Nephron (organoid): ENCODE results near the gene TPRA1.

Source experiments
- H3K27ac Mint-ChIP-seq, 3 experiments: 2 replicates each; pipeline ENCODE4 v1.8.0; 2020; ENCODE audit warnings: mixed read lengths in 3 of 3, mild to moderate bottlenecking in 2 of 3, moderate library complexity in 1 of 3
- H3K27me3 Mint-ChIP-seq: 2 replicates; pipeline ENCODE4 v1.8.0; 2021; ENCODE audit warnings: low read depth, mild to moderate bottlenecking, moderate library complexity, mixed read lengths
- H3K36me3 Mint-ChIP-seq: 2 replicates; pipeline ENCODE4 v1.8.0; 2020; ENCODE audit warnings: low read depth, mixed read lengths
- H3K4me1 Mint-ChIP-seq: 2 replicates; pipeline ENCODE4 v1.8.0; 2020; ENCODE audit warnings: mixed read lengths
- H3K4me3 Mint-ChIP-seq, 3 experiments: 2 replicates each; pipeline ENCODE4 v1.8.0; 2020; ENCODE audit warnings: mild to moderate bottlenecking in 3 of 3, mixed read lengths in 3 of 3, moderate library complexity in 2 of 3
- H3K9me3 Mint-ChIP-seq: 2 replicates; pipeline ENCODE4 v1.8.0; 2020; ENCODE audit warnings: mixed read lengths
- CTCF ChIP-seq, 3 experiments: fragments of 200-600 bp; sonication (generic); IDR thresholded peaks; one replicate each; pipeline ENCODE4 v1.5.0; 2021; ENCODE audit warnings: antibody characterized with exemption in 3 of 3; ENCODE audit not compliant: unreplicated experiment in 3 of 3

Gene TPRA1

DNA sequence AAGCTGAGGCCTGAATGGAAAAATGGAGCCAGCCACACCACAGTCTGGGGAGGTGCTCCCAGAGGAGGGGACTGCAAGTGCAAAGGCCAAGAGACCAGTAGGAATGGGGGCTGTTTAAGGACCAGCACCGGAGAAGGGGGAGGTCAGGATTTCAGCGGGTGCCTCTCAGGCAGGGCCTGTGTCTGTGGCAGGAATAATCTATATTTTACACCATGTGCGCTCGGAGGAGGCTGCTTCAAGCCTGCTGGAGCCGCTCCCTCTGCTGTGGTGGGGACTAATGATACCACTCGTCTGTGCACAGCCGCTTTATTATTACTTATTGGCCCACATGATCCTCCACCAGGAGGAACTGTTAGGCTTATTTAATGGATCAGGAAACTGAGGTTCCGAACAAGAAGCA, 45.3 kb downstream of the TPRA1 start:
- peaks cover 11% of the 10 kb centered on the region for H3K27me3 Mint-ChIP-seq
- H3K36me3 Mint-ChIP-seq, result no peaks in the 10 kb centered on the region
- no peaks in the 10 kb centered on the region for H3K9me3 Mint-ChIP-seq
- no peak for TF ChIP-seq CTCF (IDR thresholded peaks at IDR 0.05; ENCODE audit: unreplicated experiment in 3 of 3)
- H3K27ac Mint-ChIP-seq, result peak overlapping the region; percentile 40 to 54 (median 49)
- peak overlapping the region in 1 of 3 experiments; percentile 41 for H3K4me3 Mint-ChIP-seq
- peaks cover 34% of the 10 kb centered on the region for H3K4me1 Mint-ChIP-seq

- Mint-ChIP-seq H3K4me3 (peak overlapping the region in 1 of 3 experiments; percentile 41), H3K9me3 (no peaks in the 10 kb centered on the region), H3K27me3 (peaks cover 11% of the 10 kb centered on the region), H3K36me3 (no peaks in the 10 kb centered on the region), H3K27ac (peak overlapping the region; percentile 40 to 54 (median 49)), H3K4me1 (peaks cover 30% of the 10 kb centered on the region)
- no peak for TF ChIP-seq CTCF (IDR thresholded peaks at IDR 0.05; ENCODE audit: unreplicated experiment in 3 of 3)
These were observed 45.7 kb downstream of the TPRA1 start for GRCh38 chr3:127544803-127545201.

GRCh38 chr3:127544192-127544802, 46.2 kb downstream of the TPRA1 start:
- H3K9me3 Mint-ChIP-seq, result no peaks in the 10 kb centered on the region
- no peaks in the 10 kb centered on the region for H3K36me3 Mint-ChIP-seq
- peak overlapping the region; percentile 36 to 54 (median 40) for H3K27ac Mint-ChIP-seq
- H3K4me3 Mint-ChIP-seq, result no peak overlapping the region
- H3K4me1 Mint-ChIP-seq, result peaks cover 25% of the 10 kb centered on the region
- peak; percentile 68 to 83 (median 75) for TF ChIP-seq CTCF (IDR thresholded peaks at IDR 0.05; ENCODE audit: unreplicated experiment in 3 of 3)
- H3K27me3 Mint-ChIP-seq, result peaks cover 7% of the 10 kb centered on the region

GRCh38 chr3:127543441-127543840, 47.1 kb downstream of the TPRA1 start:
- Mint-ChIP-seq H3K27me3 (peaks cover 6% of the 10 kb centered on the region), H3K9me3 (no peaks in the 10 kb centered on the region), H3K27ac (no peak overlapping the region), H3K36me3 (no peaks in the 10 kb centered on the region), H3K4me3 (no peak overlapping the region), H3K4me1 (peaks cover 24% of the 10 kb centered on the region)
- TF ChIP-seq CTCF (IDR thresholded peaks at IDR 0.05; ENCODE audit: unreplicated experiment in 3 of 3), result no peak

DNA sequence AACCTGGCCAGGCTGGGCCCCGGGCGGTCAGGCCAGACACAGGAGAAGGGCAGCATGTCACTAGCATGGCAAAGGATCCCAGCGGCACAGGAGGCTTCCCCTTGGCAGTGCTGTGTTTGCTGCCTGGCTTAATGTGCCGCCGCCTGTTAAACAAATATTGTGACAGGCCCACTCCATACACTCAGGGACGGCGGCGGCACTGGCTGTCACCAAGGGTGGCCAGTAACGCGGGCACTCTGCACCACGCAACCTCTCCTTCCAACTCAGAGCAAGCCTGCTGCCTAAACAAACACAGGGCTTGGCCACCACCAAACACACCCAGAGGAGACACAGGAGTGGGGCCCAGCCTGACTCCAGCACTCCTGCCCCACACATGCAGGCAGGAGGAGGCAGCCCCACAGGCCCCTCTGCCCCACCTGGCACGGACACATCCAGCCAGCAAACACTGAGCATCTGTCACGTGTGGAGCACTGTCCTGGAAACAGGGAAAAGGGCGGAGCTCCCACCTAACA, 48.0 kb downstream of the TPRA1 start:
- no peaks in the 10 kb centered on the region for H3K9me3 Mint-ChIP-seq
- H3K36me3 Mint-ChIP-seq, result no peaks in the 10 kb centered on the region
- H3K27ac Mint-ChIP-seq, result no peak overlapping the region
- peaks cover 23% of the 10 kb centered on the region for H3K4me1 Mint-ChIP-seq
- peaks cover 15% of the 10 kb centered on the region for H3K27me3 Mint-ChIP-seq
- no peak overlapping the region for H3K4me3 Mint-ChIP-seq
- TF ChIP-seq CTCF (IDR thresholded peaks at IDR 0.05; ENCODE audit: unreplicated experiment in 3 of 3), result no peak

DNA sequence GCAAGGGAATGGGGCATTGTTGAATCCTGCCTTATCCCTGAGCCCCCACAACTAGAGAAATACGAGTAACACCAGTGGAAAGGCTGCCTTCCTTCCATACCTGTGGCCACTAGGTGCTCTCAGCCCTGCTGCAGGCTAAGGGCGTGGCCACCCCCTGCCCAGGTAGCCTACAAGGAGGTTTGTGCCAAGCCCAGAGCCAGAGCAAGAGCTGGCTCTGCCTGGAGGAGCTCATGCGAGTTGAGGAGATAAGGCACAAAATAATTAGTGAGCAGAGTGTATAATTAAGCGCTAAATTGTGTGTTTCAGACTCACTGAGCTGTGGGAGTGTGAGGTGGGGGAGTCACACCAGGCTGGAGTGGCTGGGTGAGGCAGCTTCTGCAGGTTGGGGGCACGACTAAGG, 49.2 kb downstream of the TPRA1 start:
- TF ChIP-seq CTCF (IDR thresholded peaks at IDR 0.05; ENCODE audit: unreplicated experiment in 3 of 3), result no peak
- H3K27me3 Mint-ChIP-seq, result peaks cover 20% of the 10 kb centered on the region
- H3K4me3 Mint-ChIP-seq, result no peak overlapping the region
- H3K4me1 Mint-ChIP-seq, result peaks cover 20% of the 10 kb centered on the region
- H3K36me3 Mint-ChIP-seq, result no peaks in the 10 kb centered on the region
- no peak overlapping the region for H3K27ac Mint-ChIP-seq
- H3K9me3 Mint-ChIP-seq, result no peaks in the 10 kb centered on the region
